HUES48 (cell line): ENCODE data around the gene PLCH1.
A peak's percentile ranks its signal among the peaks of the same experiment; 100 is the strongest.

Experiments
- H3K27ac ChIP-seq: one replicate; pipeline ENCODE4 v1.7.0; 2013; ENCODE audit warnings: low read depth, low read length, inconsistent platforms
- H3K27me3 ChIP-seq: 2 replicates; pipeline ENCODE4 v1.6.1; 2013; ENCODE audit warnings: mild to moderate bottlenecking, low read length; ENCODE audit not compliant: control insufficient read depth, insufficient read depth
- H3K36me3 ChIP-seq: 2 replicates; pipeline ENCODE4 v1.6.1; 2013; ENCODE audit warnings: low read length; ENCODE audit not compliant: control insufficient read depth, insufficient read depth
- H3K4me1 ChIP-seq: 2 replicates; pipeline ENCODE4 v1.6.1; 2013; ENCODE audit warnings: mild to moderate bottlenecking, low read length; ENCODE audit not compliant: control insufficient read depth, insufficient read depth
- H3K4me3 ChIP-seq: 2 replicates; pipeline ENCODE4 v1.5.1; 2013; ENCODE audit warnings: mild to moderate bottlenecking, low read depth, low read length
- H3K9ac ChIP-seq: 2 replicates; pipeline ENCODE4 v1.6.1; 2013; ENCODE audit warnings: mild to moderate bottlenecking, low read depth, low read length, moderate library complexity
- H3K9me3 ChIP-seq: 2 replicates; pipeline ENCODE4 v1.6.1; 2013; ENCODE audit warnings: low read length; ENCODE audit not compliant: control insufficient read depth, insufficient read depth

PLCH1 gene

GRCh38 chr3:155743606-155744005 lies 1.3 kb downstream of the PLCH1 start:
- Histone ChIP-seq H3K36me3 (no peaks in the 10 kb centered on the region), H3K9ac (no peak overlapping the region), H3K9me3 (no peaks in the 10 kb centered on the region), H3K4me1 (peaks cover 30% of the 10 kb centered on the region), H3K27me3 (no peaks in the 10 kb centered on the region), H3K27ac (no peak overlapping the region), H3K4me3 (peak overlapping the region; percentile 88)

GRCh38 chr3:155742349-155742965 lies 2.4 kb downstream of the PLCH1 start:
- H3K36me3 ChIP-seq: no peaks in the 10 kb centered on the region
- no peak overlapping the region for H3K9ac ChIP-seq
- H3K27me3 ChIP-seq: no peaks in the 10 kb centered on the region
- no peaks in the 10 kb centered on the region for H3K9me3 ChIP-seq
- H3K4me3 ChIP-seq: no peak overlapping the region
- H3K4me1 ChIP-seq: peaks cover 19% of the 10 kb centered on the region
- H3K27ac ChIP-seq: no peak overlapping the region

- Histone ChIP-seq H3K9ac (no peak overlapping the region), H3K4me1 (peaks cover 10% of the 10 kb centered on the region), H3K27me3 (no peaks in the 10 kb centered on the region), H3K27ac (no peak overlapping the region), H3K4me3 (no peak overlapping the region), H3K36me3 (no peaks in the 10 kb centered on the region), H3K9me3 (no peaks in the 10 kb centered on the region)
Observed at GRCh38 chr3:155741603-155742002, 3.3 kb downstream of the PLCH1 start.

GRCh38 chr3:155741101-155741500 lies 3.8 kb downstream of the PLCH1 start:
- no peaks in the 10 kb centered on the region for H3K27me3 ChIP-seq
- H3K4me1 ChIP-seq: peaks cover 5% of the 10 kb centered on the region
- no peak overlapping the region for H3K27ac ChIP-seq

GRCh38 chr3:155739154-155739553 lies 5.7 kb downstream of the PLCH1 start:
- H3K27ac ChIP-seq: no peak overlapping the region
- peaks cover 3% of the 10 kb centered on the region for H3K4me1 ChIP-seq
- no peaks in the 10 kb centered on the region for H3K36me3 ChIP-seq
- H3K4me3 ChIP-seq: no peak overlapping the region
- H3K9ac ChIP-seq: no peak overlapping the region
- H3K27me3 ChIP-seq: no peaks in the 10 kb centered on the region
- no peaks in the 10 kb centered on the region for H3K9me3 ChIP-seq

More at GRCh38 chr3:155741101-155741500, 3.8 kb downstream of the PLCH1 start:
- H3K36me3 ChIP-seq: no peaks in the 10 kb centered on the region
- no peak overlapping the region for H3K4me3 ChIP-seq
- H3K9me3 ChIP-seq: no peaks in the 10 kb centered on the region
- H3K9ac ChIP-seq: no peak overlapping the region

- Histone ChIP-seq H3K9me3 (no peaks in the 10 kb centered on the region), H3K4me3 (no peak overlapping the region), H3K27ac (no peak overlapping the region), H3K4me1 (peaks cover 2% of the 10 kb centered on the region), H3K9ac (no peak overlapping the region), H3K27me3 (no peaks in the 10 kb centered on the region), H3K36me3 (no peaks in the 10 kb centered on the region)
Observed at GRCh38 chr3:155738580-155739076, 6.2 kb downstream of the PLCH1 start.

GRCh38 chr3:155737844-155738460 lies 6.9 kb downstream of the PLCH1 start:
- no peak overlapping the region for H3K4me3 ChIP-seq
- no peaks in the 10 kb centered on the region for H3K36me3 ChIP-seq
- no peak overlapping the region for H3K9ac ChIP-seq
- H3K27ac ChIP-seq: peak overlapping the region; percentile 9
- H3K27me3 ChIP-seq: no peaks in the 10 kb centered on the region
- H3K9me3 ChIP-seq: no peaks in the 10 kb centered on the region
- no peaks in the 10 kb centered on the region; the same call in 1 of the 2 replicates for H3K4me1 ChIP-seq

- Histone ChIP-seq H3K9me3 (no peaks in the 10 kb centered on the region), H3K27me3 (no peaks in the 10 kb centered on the region), H3K4me1 (no peaks in the 10 kb centered on the region; the same call in 1 of the 2 replicates), H3K27ac (no peak overlapping the region), H3K9ac (no peak overlapping the region), H3K36me3 (no peaks in the 10 kb centered on the region), H3K4me3 (no peak overlapping the region)
Observed at GRCh38 chr3:155736381-155736780, 8.5 kb downstream of the PLCH1 start.

GRCh38 chr3:155730843-155731242 lies 14.0 kb downstream of the PLCH1 start:
- Histone ChIP-seq H3K36me3 (no peaks in the 10 kb centered on the region), H3K4me3 (no peak overlapping the region), H3K9me3 (no peaks in the 10 kb centered on the region), H3K27ac (no peak overlapping the region), H3K4me1 (peaks cover 9% of the 10 kb centered on the region; the same call in 1 of the 2 replicates), H3K9ac (no peak overlapping the region), H3K27me3 (no peaks in the 10 kb centered on the region)

GRCh38 chr3:155727836-155728235 lies 17.0 kb downstream of the PLCH1 start:
- H3K4me1 ChIP-seq: peaks cover 10% of the 10 kb centered on the region; the same call in 1 of the 2 replicates
- H3K4me3 ChIP-seq: no peak overlapping the region
- H3K9me3 ChIP-seq: peaks cover 4% of the 10 kb centered on the region; the same call in 1 of the 2 replicates
- H3K27me3 ChIP-seq: no peaks in the 10 kb centered on the region
- H3K9ac ChIP-seq: no peak overlapping the region
- H3K36me3 ChIP-seq: no peaks in the 10 kb centered on the region
- no peak overlapping the region for H3K27ac ChIP-seq

- H3K9me3 ChIP-seq: peaks cover 14% of the 10 kb centered on the region; the same call in 1 of the 2 replicates
- H3K4me1 ChIP-seq: peaks cover 16% of the 10 kb centered on the region
- H3K36me3 ChIP-seq: no peaks in the 10 kb centered on the region; the same call in 1 of the 2 replicates
- H3K9ac ChIP-seq: no peak overlapping the region
- peak overlapping the region; percentile 5 for H3K27ac ChIP-seq
- H3K27me3 ChIP-seq: no peaks in the 10 kb centered on the region
- no peak overlapping the region for H3K4me3 ChIP-seq
Observed at GRCh38 chr3:155714295-155714718, 30.6 kb downstream of the PLCH1 start.
